Stimulated activated CD4-positive, alpha-beta T cell treated with anti-CD3 and anti-CD28 coated beads, Interleukin-2, amount 100 ng/mL, for 4 hours (primary cell): ENCODE results near the gene ZNF804B.

ENCODE experiments used
- DNase-seq: peaks from one replicate; pipeline ENCODE4 v3.0.0-alpha.2; 2020; ENCODE audit warnings: low read depth

ZNF804B gene

GRCh38 chr7:88842201-88842600, 82.7 kb downstream of the ZNF804B start:
- no peak for DNase-seq

GRCh38 chr7:88845091-88845490, 85.6 kb downstream of the ZNF804B start:
- DNase-seq = no peak

GRCh38 chr7:88851220-88851619, 91.7 kb downstream of the ZNF804B start:
- DNase-seq = no peak

GRCh38 chr7:88859288-88859687, 99.8 kb downstream of the ZNF804B start:
- DNase-seq = no peak

DNA sequence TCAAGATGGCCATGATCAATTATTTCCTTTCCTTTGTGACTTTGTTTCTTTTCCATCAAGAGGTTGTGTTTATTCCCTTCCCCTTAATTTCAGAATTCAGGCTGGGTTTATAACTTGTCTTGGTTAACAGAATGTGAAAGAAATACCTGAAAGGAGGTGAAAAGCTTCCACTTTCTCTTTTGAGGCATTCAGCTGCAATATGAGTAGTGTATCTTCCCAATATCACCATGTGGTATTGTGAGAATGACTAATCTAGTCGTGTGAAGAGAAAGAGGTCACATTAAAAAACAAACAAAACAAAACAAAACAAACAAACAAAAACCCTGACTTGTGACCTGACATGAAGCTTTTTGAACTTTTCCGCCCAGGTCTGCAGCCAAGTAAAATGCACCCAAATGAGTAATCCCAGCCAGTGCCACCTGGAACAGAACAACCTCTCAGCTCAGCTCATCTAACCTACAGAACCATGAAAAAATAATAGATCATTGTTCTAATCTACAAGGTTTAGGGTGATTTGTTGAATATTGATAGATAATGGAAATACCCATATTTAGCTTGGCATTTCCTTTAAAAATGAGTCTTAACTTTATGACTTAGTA, 106.9 kb downstream of the ZNF804B start:
- DNase-seq = no peak

GRCh38 chr7:88867158-88867557, 107.7 kb downstream of the ZNF804B start:
- DNase-seq = no peak

- DNase-seq = no peak
Observed at GRCh38 chr7:88868456-88868855, 109.0 kb downstream of the ZNF804B start.

DNA sequence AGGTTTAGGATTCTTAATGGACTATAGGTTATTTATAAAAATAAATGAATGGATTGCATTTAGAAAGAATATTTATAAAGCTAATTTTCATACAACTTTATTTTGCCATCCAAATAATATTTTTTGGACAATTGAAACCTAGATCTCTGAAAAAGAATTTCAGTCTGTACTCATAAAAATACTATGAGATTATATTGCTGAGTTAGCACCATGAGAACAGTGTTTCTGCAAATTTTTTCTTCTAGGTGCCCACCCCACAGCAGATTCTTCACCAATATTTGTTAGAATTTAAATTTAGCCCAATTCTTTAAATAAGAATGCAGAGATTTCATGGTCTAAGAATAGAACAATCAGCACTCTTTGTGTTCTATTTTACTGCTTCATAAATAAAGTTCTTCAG, 121.6 kb downstream of the ZNF804B start:
- DNase-seq = no peak

GRCh38 chr7:88885131-88885530, 125.6 kb downstream of the ZNF804B start:
- no peak for DNase-seq

DNA sequence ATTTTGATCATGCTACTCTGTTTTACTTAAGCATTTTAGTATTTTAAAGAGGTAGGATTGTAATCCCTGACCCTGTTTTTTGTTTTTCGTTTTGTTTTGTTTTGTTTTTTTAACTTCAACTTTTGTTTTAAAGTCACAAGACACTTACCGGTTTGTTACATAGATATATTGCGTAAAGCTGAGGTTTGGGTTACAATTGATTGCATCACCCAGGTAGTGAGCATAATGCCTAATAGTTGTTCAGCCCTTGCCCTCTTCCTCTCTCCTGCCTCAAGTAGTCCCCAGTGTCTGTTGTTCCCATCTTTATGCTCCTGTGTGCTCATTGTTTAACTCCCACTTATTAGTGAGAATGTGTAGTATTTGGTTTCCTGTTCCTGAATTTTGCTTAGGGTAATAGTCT, 129.2 kb downstream of the ZNF804B start:
- DNase-seq = no peak

GRCh38 chr7:88910516-88910915, 151.0 kb downstream of the ZNF804B start:
- no peak for DNase-seq

GRCh38 chr7:88912852-88913251, 153.4 kb downstream of the ZNF804B start:
- no peak for DNase-seq

DNA sequence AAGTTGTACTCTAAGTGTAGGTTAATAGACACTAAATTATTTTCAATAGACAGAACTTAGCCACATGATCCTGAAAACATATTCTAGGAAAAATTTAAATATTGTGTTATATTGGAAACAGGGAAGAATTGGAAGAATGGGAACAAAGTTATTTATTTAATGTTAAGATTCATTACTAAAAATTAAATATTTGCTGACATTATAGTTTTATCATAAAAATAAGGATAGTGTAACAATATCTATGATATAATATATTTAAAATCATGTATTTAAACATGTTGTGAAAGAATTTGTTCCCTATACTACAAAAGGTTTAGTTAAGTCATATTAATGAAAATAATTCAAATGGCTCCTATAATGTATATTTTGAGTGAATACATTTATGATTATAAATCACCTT, 156.1 kb downstream of the ZNF804B start:
- no peak for DNase-seq

DNA sequence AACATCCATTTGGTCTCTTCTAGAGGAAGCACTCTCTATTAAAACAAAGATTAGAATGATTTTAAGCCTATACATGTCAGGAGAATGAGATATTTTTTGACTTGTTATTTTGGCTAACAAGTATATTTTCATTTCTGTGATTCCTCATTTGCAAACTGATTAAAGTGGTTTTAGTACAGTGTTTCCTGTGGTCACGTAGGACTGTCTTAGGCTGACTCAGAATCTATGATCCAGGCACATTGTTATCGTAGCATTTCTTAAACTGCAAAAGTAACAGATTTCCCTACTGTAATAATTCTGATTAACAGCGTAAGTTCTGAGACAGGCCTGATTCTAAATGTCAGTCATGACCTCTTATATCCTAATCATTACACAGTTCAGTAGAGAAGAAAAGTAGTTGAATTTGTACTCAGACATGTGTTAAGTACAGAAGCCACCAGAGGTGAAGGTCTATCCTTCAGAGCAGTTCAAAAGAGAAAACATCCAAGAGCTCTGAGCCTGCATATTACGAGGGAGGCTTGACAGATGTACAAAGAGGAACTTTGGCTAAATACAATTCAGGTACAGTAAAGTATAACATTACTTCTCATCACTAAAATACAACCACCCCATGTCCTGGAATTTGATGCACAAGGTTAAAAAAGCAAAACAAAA, 160.1 kb downstream of the ZNF804B start:
- no peak for DNase-seq

DNA sequence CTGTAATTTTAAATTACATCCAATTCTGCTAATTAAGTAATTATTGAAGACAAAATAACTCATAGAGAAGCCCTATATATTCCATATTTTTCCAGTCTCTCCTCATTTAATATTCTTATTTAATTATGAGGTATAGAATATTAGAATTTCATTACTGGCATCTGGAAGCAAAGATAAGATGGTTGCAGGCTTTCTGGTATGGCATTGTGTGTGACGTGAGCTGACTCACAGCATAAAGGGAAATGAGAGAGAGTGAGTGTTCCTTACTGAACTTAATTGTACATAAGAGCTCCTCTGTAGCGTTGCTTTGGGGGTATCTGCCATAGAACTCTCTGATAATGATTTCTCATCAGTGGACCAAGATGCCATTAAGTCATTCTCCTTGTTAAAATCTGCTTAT, 163.4 kb downstream of the ZNF804B start:
- no peak for DNase-seq

GRCh38 chr7:88928276-88928675, 168.8 kb downstream of the ZNF804B start:
- DNase-seq = no peak

DNA sequence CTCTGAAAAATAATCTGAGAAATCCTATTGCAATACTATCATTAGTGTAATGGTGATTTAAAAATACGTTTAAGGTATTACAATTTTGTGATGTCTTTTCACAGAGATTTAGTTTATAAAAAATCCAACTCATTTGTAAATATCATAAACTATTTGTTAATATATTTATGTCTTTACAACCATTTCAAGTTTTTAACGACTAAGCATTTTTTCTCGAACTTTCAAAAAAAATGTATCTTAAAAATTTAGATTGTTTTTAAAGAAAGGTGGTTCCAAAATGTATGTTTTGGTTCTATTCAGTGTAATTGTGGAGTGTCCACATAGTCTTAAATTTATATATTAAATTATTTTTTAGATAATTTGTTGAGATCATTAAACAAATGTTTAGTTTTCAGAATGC, 170.2 kb downstream of the ZNF804B start:
- no peak for DNase-seq

DNA sequence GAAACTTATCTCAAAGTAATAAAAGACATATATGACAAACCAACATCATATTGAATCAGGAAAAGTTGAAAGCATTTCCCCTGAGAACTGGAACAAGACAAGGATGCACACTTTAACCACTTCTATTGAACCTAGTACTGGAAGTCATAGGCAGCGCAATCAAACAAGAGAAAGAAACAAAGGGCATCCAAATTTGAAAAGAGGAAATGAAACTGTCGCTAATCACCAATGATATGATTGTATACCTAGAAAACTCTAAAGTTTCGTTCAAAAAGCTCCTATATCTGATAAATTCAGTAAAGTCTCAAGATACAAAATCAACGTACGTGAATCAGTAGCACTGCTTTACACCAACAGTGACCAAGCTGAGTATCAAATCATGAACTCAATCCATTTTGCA, 173.8 kb downstream of the ZNF804B start:
- DNase-seq = no peak

DNA sequence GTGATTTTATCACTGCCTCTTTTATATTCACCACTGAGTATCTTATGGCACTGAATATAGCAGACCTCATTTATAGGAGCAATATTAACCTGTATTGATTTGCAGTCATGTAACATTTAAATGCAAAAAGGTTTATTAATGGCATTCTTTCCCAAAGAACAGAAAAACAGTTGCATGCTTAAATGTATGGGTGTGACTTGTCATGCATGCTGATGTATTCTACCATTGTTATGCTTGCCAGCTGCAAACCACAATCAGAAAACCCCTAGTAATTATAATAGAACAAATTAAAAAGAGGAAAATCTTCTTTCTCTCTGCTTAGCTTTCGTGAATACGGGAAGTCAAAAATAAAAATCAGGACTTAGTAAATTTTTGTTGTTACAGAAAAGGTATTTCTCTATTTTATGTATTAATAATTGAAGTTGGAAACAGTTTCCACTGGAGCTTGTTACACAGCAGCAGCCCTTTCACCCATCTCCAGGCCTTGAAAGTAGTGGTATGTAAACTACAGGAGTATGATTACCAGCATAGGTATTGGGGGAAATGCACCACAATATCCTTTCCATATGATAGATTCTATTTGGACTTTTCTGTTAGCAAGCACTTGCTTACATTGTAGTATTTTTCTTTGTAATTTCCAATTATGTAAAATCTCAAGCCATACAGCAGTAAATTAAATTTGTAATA, 183.5 kb downstream of the ZNF804B start:
- no peak for DNase-seq

DNA sequence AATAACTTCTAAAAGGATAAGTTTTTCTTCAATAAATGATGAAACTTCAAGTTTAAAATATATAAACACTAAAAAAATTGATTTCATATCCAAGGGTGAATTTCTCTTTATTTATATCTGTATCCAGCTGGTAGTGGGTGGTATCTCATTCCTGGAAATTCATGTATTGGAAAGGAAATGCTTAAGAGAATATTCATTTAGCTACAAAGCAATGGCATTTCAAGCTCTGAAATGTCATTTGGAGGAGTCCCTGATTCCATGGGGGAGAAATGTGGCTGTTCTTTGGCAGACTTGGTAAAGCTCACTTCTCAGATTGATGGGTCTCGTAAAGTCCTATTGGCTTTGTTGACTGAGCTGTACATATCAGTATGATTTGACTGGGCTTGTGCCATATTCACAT, 192.3 kb downstream of the ZNF804B start:
- no peak for DNase-seq

DNA sequence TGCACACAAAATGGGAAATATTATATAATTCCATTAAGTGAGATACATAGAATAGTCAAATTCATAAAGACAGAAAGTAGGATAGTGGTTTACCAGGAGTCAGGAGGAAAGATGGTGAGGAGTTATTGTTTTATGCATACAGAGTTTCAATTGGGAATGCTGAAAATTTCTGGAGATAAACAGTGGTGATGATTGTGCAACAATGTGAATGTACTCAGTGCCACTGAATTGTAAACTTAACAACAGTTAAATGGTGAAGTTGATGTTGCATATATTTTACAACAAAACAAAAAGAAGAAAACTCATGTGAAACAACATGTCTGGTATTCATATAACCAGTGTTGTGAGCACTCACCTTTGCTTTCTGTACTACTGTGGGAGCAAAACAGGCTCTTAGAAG, 204.9 kb downstream of the ZNF804B start:
- DNase-seq = no peak

DNA sequence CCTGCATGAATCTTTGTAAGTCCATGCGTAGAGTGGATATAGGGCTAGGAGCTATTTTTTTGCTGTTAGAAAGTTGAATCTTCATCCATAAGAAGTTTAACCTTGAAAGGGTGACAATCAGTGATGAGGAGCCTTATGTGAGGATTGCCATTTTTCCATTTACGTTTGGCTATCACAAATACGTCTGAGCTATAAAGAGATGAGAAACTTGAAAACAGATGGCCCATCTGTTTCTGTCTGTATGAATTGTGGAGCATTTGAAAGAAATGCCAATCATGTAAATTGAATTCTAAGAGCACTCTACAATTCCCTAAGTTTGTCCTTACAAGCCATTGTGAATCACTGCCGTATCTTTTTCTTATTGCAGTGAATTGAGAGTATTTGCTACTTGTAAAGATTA, 205.9 kb downstream of the ZNF804B start:
- no peak for DNase-seq

DNA sequence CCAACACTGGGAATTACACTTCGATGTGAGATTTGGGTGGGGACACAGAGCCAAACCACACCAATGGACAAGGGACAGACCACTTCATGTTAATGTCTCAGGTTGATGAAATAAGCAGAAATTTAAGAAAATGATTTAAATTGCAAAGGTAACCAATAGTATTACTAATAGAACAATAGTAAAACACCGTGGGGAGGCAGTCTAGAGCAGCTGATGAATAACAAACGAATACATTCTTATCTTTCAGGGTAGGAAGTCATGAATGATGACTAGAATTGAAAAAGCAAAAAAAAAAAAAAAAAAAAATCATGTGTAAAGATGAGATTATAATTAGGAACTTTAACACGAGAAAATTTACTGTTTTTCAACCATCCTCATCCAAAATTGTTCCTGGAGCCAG, 207.9 kb downstream of the ZNF804B start:
- DNase-seq = no peak

GRCh38 chr7:88969167-88969566, 209.7 kb downstream of the ZNF804B start:
- DNase-seq = no peak
